Measurements from ENCODE around the gene TAC4.

Gene TAC4

GRCh38 chr17:49819651-49820050 is 28.2 kb downstream of the TAC4 start:
- in situ Hi-C loops (cut with HindIII; ENCODE audit: low sequenced_read_pairs), result no loop called here

GRCh38 chr17:49819138-49819537 is 28.7 kb downstream of the TAC4 start:
- in situ Hi-C loops (cut with HindIII; ENCODE audit: low sequenced_read_pairs), result no loop called here

- in situ Hi-C loops (cut with HindIII; ENCODE audit: low sequenced_read_pairs), result no loop called here
Measured at GRCh38 chr17:49817993-49818392, 29.9 kb downstream of the TAC4 start.

GRCh38 chr17:49815761-49816281 is 32.0 kb downstream of the TAC4 start:
- in situ Hi-C loops (cut with HindIII; ENCODE audit: low sequenced_read_pairs), result no loop called here

GRCh38 chr17:49814781-49815529 is 32.9 kb downstream of the TAC4 start:
- in situ Hi-C loops (cut with HindIII; ENCODE audit: low sequenced_read_pairs), result no loop called here

GRCh38 chr17:49809056-49809455 is 38.8 kb downstream of the TAC4 start:
- in situ Hi-C loops (cut with HindIII; ENCODE audit: low sequenced_read_pairs), result no loop called here

- in situ Hi-C loops (cut with HindIII; ENCODE audit: low sequenced_read_pairs), result no loop called here
Measured at GRCh38 chr17:49798738-49799137, 49.1 kb downstream of the TAC4 start.

GRCh38 chr17:49798182-49798581 is 49.7 kb downstream of the TAC4 start:
- in situ Hi-C loops (cut with HindIII; ENCODE audit: low sequenced_read_pairs), result no loop called here

- in situ Hi-C loops (cut with HindIII; ENCODE audit: low sequenced_read_pairs), result no loop called here
Measured at GRCh38 chr17:49795372-49795771, 52.5 kb downstream of the TAC4 start.

GRCh38 chr17:49793309-49793708 is 54.6 kb downstream of the TAC4 start:
- in situ Hi-C loops (cut with HindIII; ENCODE audit: low sequenced_read_pairs), result no loop called here

GRCh38 chr17:49789243-49789578 is 58.7 kb downstream of the TAC4 start:
- in situ Hi-C loops (cut with HindIII; ENCODE audit: low sequenced_read_pairs), result no loop called here

- in situ Hi-C loops (cut with HindIII; ENCODE audit: low sequenced_read_pairs), result no loop called here
Measured at GRCh38 chr17:49788478-49789242, 59.2 kb downstream of the TAC4 start, which contains the start of gene KAT7. TSS of gene KAT7 (plus strand) at chr17:49788681. CDS start at chr17:49788835, 154 bp downstream.

Measured in endothelial cell of hepatic sinusoid (primary cell).